ENCODE measurements around the gene NYAP2.

- TF ChIP-seq POLR2A (IDR thresholded peaks at IDR 0.05) = no peak
- no peak for TF ChIP-seq CTCF (IDR thresholded peaks at IDR 0.05)
Observed at GRCh38 chr2:225487878-225488416, 88.4 kb downstream of the NYAP2 start.

Measured in Peyer's patch (tissue), 4 donors.